ENCODE data around the gene CHST5.
"Not testable (repeated sequence)": the region's sequence is repeated elsewhere in the genome, so short reads cannot be mapped to it uniquely, and the experiment has no call there.

The CHST5 gene

DNA sequence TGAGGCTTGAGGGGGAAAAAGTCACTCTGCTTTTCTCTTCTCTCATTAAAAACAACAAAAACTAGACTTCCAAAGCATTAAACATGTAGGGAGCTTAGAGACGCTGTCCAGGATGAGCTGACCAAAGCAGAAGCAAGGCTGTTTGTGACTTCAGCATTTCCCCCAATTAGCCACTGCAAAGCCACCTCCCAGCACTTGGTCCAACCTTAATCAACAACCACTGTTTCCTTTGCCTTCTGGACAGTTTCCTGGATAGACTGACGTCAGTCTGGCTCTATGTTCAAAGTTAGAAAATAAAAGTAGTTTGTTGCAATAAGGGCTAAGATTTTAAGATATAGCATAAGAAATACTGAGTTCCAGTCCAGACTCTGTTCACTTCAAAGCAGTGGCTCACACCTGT lies 17.0 kb upstream of the CHST5 start:
- no peak overlapping the region for H3K27ac ChIP-seq
- TF ChIP-seq CTCF (conservative IDR thresholded peaks at IDR 0.05) (no peak), ZFX (IDR thresholded peaks at IDR 0.05) (no peak)

DNA sequence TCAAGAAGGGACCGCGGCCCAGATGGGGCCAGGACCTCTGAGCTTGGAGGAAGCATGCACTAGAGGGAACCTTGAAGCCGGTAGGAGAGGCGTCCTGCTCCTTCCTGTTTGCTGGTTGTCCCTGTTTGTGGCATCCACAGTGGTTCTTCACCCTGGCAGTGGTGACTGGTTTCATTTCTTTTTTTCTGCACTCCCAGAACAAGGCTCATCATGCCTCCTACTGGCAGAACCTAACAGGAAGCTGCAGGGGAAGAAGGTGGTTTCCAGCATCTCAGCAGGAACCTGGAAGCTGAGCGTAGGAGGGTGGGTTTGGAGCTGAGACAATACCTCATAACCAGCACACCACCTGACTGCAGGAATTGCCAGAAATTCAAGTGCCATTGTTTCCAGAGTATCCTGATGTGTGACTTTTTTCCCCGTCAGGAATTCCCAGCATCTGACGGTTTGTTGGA lies 14.3 kb upstream of the CHST5 start:
- TF ChIP-seq ZFX (IDR thresholded peaks at IDR 0.05) (no peak), CTCF (conservative IDR thresholded peaks at IDR 0.05) (peak; percentile 75)
- H3K27ac ChIP-seq, result no peak overlapping the region

GRCh38 chr16:75548456-75548855 lies 12.5 kb upstream of the CHST5 start:
- H3K27ac ChIP-seq, result not testable (repeated sequence)

DNA sequence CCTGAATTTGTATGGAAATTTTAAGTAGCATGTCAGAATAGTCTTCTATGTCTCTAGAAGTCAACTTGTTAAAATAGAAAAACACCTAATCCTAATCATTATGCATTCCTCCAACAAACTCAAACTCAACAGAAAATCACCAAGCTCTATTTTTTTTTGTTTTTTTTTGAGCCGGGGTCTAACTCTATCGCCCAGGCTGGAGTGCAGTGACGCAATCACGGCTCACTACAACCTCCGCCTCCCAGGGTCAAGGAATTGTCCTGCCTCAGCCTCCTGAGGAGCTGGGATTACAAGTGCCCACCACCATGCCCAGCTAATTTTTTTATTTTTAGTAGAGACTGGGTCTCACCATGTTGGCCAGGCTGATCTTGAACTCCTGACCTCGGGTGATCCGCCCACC lies 10.4 kb upstream of the CHST5 start:
- TF ChIP-seq CTCF (conservative IDR thresholded peaks at IDR 0.05) (no peak), ZFX (IDR thresholded peaks at IDR 0.05) (no peak)

DNA sequence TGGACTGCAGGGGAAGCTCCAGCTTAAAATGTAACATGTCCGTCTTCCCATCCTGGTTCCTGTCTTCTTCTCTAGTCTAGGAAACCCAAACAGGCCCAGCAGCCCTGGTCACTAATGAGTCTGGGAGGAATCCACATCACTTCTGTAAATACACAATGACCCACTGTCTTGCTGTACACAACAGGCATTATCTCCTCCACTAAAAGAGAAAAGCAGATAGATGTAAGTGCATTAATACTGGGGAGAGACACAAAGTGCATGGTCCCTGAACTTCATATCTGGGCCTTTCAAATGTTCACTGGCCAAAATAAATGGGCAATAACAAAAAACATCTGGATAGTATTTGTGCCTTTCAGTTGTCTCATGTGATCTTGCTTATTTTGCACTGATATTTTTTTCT lies 10.0 kb upstream of the CHST5 start:
- H3K27ac ChIP-seq, result not testable (repeated sequence)

More for the DNA sequence above, 10.4 kb upstream of the CHST5 start:
- no peak overlapping the region for H3K27ac ChIP-seq

GRCh38 chr16:75542462-75542861 lies 6.6 kb upstream of the CHST5 start:
- H3K27ac ChIP-seq, result not testable (repeated sequence)

- no peak overlapping the region for H3K27ac ChIP-seq
- TF ChIP-seq ZFX (IDR thresholded peaks at IDR 0.05) (no peak), CTCF (conservative IDR thresholded peaks at IDR 0.05) (no peak)
Observed at GRCh38 chr16:75541236-75541635, 5.3 kb upstream of the CHST5 start.

- H3K27ac ChIP-seq, result not testable (repeated sequence)
Observed at GRCh38 chr16:75538882-75539565, 3.1 kb upstream of the CHST5 start.

- no peak overlapping the region for H3K27ac ChIP-seq
- no peak for TF ChIP-seq CTCF (conservative IDR thresholded peaks at IDR 0.05)
- TF ChIP-seq ZFX (IDR thresholded peaks at IDR 0.05), result no peak
Observed at GRCh38 chr16:75537776-75538175, 1.9 kb upstream of the CHST5 start.

Data from C4-2B (cell line).